H4 (cell line): ENCODE data around the gene TCF4. TPM values are rescaled to one million over a fixed set of nuclear protein-coding genes. Genes with fewer than 3 reads are reported as not detected.
"Not testable (repeated sequence)": the region's sequence is repeated elsewhere in the genome, so short reads cannot be mapped to it uniquely, and the experiment has no call there.

Experiments
- DNase-seq: peaks from one replicate; pipeline ENCODE4 v3.0.0-alpha.2; 2015; ENCODE audit warnings: low spot score
- total RNA-seq: library from RNA; depleted of rRNA; stranded (reverse); fragments of >200 nt; shearing (Covaris generic); gene quantifications from 2 replicates; pipeline ENCODE4 v1.2.3, GENCODE V29; 2014

TCF4 gene
- total RNA-seq, 1 experiment from 2014 or later, result 30.7 TPM

DNA sequence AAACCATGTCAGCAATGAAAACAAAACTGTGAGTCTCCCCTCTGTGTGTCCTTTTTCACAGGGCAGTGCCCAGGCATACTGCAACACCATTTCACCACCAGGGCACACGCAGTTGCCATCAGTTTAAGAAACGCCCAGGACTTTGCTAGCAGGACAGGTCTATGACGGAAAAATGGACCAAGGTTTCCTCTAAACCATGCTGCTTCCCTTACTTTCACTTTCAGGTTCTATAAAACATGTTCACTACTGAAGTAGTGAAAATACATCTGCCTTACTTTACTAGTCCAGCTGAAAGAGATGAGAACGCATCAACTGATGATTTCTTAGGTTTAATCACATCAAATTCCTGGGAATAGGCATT is 110.5 kb downstream of the TCF4 start:
- peak; percentile 77 for DNase-seq

DNA sequence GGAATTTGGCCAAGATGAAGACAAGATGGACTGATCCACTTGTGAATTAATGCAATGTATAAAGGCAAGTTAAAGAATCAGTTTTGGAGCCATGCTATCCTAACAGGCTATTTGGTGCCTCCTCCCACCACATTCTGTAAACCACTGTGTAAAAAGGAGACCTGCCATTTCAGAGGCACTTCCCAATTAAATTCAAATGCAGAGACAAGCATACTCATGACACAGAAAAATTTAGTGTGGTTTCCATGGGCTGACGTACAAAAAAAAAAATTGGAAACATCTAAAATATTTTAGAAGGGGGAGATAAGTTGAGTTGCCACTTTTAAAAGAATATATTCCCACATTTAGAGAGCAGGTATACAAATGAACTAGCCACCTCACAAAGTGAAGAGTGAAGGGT is 112.1 kb downstream of the TCF4 start:
- DNase-seq, result no peak

DNA sequence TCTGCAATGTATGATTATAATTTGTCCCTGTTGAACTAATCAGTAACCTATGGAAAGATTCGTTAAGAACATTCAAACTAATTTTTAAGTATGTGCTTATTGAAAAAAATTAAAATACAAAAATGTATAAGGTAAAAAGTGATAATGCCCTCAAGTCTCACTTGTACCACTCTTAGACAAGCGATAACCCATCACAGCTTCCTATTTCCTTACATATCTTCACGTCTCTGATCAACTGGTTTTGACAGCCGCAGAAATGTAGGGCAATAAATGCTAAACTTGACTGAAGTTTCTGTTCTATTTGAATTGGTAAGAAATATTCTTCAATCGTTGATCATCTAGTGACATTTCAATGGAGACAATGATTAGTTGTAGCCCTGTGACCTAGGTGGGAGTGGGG is 112.5 kb downstream of the TCF4 start:
- no peak for DNase-seq

DNA sequence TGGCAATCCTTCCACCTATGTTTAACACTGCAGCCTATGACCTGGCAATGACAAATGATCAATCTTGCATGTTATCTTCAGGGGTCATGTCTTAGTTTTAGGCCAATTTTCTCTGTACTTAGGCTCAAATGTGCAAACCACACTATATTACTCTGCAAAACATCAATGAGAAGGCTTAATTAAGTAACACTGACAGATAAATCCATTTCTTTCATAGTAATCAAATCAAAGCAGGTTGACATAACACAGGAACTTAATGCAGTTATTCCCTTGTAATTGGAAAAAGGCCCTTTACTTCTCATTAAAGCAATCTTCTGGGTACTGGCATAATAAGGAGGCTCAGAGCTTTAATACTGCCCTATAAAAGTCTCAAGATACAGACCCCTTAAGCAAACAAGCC is 114.4 kb downstream of the TCF4 start:
- no peak for DNase-seq

DNA sequence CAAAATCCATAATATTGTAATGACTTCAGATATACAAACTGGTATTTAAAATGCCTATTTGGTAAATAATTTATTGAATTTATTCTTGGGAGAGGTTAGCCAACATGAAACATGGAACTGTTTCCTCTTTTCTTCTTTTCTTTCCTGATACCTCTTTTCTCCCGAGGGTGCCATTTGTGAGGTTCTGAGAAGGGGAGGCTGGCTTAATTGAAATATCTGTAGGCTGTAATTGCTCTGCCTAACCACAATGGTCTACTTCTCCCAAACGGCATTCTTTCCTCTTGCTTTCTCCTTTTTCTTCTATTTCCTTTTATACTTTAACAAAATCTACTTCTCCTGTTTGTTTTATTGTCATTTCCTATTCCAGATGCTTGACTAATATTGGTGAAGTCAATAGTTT is 114.9 kb downstream of the TCF4 start:
- no peak for DNase-seq

DNA sequence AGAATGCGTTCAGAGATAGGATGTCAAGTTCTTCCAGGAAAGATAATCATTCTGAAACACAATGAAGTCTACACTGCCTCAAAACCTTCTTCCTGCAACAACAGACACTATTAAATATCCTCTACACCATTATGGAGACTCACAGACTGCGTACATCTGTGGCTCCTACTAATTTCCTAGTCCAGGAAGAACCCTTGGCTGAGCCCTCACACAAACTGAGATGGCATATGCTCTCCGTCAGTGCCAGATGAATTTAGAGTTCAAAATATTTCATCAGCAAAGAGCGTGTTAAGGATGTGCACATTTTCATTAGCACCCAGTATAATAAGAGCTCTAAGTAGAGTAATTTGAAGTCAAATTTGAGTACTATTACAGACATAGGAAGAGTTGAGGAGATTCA is 117.2 kb downstream of the TCF4 start:
- no peak for DNase-seq

DNA sequence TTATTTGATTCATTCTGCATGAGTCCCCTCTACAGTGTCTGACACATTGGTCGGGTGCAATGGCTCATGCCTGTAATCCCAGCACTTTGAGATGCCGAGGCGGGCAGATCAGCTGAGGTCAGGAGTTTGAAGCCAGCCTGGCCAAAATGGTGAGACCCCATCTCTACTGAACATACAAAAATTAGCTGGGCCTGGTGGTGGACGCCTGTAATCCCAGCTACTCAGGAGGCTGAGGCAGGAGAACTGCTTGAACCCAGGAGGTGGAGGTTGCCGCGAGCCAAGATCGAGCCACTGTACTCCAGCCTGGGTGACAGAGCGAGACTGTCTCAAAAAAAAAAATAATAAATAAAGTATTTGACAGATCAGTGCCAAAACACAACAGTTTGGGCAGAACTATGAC is 118.9 kb downstream of the TCF4 start:
- not testable (repeated sequence) for DNase-seq

DNA sequence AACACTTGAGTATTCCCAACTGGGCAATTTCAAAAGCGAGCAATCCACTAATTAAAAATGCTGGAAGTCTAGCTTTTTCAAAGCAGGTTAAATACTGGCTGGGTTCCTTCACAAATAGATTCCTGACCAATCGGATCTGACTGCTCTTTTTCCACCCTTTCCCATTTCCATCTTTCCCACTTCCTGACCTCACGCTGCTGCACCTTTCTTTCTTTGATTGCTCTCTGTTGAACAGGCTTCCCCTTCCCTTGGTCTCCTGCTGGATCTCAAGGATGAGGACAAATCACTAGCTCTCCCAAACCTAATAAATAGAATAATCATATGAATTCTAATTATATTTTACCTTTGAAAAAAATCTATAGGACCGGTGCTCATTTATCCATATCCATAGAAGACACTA is 121.2 kb downstream of the TCF4 start:
- DNase-seq, result no peak

DNA sequence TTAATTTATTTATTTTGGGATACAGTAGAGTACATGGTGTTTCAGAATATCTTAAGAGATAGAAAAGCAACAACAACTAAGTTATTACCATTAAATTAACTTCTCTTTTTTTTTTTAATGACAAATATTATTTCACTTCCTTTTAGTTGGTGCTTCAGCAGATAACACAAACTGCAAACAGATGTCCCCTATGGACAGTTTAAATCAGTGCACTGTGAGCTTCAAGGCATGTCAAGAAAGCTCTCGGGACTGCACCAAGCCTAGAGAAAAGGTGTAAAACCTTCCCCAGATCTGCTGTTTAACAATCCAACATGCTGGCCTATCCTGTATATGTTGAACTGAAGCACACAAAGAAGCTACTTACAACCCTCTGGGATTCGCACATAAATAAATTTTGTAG is 122.7 kb downstream of the TCF4 start:
- no peak for DNase-seq

DNA sequence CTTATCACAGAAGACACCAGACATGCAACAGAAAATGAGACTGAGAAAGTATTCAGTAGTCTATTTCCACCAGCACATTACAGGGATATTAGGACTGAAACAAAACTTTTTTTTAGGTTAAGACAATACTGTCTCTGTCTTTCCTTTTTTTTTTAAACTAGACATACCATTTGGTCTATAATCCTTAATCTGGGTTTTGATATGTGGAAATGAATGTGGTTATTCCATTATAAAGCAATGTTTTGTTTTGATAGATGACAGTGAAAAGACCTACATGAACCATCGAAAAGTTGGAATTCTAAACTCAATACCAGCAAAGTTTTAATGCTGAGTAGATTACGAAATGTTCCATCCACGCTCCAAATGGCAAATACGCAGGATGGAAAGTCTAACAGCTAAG is 123.4 kb downstream of the TCF4 start:
- DNase-seq, result no peak

DNA sequence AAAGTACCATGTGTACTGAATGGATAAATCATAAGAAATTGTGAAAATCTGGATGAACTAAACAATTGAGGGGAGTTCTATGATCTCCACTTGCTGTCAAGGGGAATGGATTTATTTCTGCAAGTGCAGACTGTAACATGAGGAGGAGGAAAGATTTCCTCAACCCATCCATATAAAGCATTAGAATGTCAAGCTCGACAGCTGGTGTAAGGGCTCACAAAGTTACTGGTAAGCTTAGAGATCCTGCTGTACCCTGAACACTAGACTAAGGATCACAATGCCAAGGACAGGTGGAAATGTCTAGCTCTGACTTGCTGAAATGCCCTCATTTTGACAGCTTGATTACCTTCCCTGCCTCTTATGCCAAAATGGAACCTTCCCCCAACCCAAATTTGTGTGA is 125.3 kb downstream of the TCF4 start:
- no peak for DNase-seq

DNA sequence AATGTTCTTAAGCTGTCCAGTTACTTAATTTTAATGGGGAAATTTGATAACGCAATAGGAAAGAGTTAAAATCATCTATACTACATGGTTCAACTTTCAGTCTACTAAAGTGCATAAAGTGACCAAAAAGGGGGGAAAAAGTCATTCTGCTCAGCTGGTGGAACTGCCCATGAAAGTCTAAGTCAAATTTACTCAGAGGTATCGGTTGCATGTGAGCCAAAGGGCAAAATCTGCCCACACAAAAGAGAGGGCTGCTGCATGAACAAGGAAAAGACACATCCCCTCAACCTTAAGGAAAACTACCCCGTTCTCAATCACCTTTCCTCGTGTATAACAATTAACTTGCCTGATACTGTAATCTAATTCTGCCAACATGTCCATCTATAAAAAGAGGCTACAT is 126.1 kb downstream of the TCF4 start:
- no peak for DNase-seq

DNA sequence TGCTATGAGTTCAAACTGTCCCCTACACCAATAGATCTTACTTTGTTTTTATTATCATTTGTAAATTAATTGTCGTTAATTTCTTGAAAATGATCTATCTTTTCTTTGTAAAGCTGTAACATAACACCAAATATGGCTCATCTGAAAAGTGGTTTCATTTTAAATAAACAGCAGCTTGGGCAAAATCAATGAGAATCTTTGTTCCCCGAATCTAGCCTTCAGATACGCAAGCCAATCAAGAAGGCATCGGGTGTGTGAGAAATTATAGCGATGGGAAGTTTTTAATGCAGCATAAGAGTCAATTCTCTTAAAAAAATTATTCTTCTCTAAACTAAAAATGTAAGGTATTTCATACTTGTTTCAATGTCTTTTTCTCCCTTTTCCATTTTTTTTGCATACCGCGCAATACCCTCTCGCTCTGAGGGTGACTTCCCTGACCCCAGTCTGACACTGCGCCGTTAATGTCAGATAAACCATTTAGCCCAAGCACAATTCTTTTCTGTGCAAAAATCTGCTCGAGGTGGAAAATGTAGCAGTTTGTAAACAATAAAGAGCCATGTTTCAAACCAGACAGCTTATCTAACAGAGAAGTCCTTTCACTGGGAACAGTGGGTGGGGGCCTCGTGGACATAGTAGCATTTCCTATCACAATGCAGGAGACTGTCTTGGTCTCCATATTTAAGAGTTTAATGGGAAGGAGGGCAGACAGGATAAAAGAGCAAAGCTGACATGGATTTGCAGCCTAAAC is 129.4 kb downstream of the TCF4 start:
- DNase-seq, result no peak

DNA sequence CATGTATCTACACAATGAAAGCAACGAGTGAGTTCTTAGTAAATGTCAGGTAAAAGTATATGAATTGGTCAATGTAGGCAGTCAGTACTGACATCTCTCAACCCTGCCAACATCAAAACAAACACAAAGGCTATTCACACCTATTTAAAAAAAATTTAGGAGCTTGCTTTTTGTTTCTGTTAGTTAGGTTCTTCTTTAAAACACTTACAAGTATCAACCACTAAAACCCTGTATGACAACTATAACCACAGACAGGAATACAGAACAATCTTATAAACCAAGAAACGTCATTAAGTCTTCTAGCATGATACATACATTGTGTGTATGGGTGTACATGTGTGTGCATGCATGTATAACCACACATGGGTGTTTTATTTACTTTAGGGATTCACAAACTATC is 131.0 kb downstream of the TCF4 start:
- no peak for DNase-seq

DNA sequence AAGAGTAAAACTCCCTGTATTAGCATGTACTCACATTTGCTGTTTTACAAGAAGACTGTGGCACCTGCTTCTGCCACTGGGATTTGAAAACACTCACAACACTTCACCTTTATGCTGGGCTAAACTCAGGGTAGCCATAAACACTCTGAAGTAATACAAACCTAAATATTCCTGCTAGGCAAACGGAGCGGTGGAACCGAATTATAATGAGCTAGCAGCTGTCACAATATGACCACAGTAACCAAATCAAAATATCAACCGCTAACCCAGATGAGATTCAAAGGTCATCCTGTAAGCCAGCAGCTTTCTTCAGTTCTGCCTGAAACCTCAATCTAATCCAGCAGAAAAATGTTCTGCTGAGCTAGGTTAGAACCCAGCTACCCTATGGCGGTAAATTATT is 132.1 kb downstream of the TCF4 start:
- no peak for DNase-seq

DNA sequence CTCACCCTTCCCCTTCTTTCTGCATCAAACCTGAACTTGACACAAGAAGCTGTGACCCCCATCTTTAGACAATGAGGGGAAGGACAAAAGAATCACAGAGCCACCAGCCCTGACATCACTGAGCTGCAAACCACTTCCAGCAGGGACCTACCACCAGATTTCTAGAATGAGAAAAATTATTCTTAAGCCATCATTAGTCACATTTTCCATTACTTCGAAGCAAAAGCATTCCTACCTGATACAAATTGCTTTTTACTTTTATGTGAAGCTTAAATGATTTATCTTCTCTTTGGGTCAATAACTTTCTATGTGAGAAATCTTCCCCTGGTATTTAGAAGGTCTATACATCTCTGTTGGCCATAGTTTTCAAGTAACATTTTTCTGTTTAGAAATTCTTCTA is 134.8 kb downstream of the TCF4 start:
- no peak for DNase-seq

DNA sequence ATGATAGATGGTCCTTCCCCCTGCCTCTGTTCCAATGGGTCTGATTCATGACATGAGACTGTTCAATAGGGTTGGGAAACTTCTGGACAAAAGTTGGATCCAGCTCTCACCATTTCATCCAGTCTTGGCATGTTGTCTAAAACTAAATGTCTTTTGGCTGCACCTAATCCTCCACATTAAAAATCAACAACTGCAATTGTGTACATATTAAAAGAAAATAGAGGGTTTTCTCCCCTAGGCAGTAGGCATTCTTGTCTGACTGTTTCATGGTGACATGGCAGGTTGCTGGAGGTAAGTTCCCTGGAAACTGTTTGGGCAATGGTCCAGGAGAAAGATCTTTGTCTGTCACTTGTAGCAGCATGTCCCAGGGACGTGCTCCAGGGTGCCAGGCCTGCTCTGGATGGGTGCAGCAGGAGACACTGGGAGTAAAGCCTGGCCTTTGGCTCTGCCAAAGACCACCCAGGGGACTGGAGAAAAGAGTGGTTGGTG is 135.8 kb downstream of the TCF4 start:
- no peak for DNase-seq

DNA sequence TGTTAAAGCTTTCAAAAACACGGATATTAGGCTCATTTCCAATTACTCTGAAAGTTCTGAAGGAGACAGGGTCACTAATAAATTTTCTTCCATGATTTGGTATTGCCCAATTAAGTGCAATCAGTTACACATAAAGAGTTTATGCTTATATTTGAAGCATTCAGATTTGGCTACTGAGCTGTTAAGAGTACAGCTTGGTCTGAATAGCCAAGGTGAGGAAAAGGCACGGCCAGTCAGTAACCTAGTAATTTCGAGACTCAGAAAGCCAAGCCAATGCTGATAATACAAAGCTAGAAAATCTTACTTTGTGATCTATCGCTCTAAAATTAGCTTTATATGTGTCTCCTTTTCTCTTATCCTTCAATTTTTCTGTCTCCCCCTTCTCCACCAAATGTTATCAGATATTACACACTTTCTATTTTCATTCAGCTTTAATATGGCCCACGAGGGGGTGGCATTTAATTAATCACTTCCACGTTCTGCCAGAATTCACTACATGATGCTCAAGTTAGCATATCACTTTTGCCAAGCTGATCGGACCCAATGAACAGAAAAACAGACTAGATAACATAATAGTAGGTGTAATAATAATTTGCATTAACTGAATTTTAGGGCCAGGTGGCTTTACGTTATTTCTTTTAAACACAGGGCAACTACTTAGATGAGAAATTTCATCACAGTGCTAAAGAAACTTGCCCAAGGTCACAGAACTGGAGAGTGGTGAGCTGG is 138.4 kb downstream of the TCF4 start:
- DNase-seq, result no peak

DNA sequence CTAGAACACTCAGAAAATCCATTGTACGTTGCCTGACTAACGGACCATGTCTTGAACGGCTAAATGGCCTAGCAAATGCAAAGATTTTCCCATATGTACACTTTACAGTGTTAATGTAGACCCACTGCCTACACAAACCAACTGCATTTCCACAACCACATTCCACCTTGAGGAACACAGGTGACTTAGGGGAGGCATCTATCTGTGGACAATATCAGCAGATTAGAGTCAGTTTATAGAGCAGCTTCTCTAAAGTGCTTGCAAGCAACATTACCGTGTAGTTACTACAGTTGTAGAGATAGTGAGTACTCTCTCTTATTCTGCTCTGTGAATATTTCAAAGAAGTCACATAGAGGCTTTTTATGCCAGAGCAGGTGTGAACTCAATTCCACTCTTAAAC is 139.6 kb downstream of the TCF4 start:
- no peak for DNase-seq

DNA sequence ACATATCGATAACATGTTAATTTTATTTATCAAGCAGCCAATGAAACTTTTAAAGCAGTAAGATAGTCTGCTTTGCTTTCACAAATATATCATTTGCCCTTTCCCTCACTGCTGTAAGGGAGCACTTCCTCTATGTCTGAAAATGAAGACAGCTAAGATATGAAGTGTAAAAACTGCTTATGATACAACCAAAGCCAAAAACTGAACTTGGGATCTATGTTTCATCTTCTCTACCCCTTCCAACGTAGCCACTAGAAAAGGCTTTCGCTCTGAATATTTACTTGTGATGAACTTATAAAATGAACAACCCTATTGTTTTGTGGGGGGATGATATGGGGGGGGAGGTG is 140.3 kb downstream of the TCF4 start:
- DNase-seq, result no peak

DNA sequence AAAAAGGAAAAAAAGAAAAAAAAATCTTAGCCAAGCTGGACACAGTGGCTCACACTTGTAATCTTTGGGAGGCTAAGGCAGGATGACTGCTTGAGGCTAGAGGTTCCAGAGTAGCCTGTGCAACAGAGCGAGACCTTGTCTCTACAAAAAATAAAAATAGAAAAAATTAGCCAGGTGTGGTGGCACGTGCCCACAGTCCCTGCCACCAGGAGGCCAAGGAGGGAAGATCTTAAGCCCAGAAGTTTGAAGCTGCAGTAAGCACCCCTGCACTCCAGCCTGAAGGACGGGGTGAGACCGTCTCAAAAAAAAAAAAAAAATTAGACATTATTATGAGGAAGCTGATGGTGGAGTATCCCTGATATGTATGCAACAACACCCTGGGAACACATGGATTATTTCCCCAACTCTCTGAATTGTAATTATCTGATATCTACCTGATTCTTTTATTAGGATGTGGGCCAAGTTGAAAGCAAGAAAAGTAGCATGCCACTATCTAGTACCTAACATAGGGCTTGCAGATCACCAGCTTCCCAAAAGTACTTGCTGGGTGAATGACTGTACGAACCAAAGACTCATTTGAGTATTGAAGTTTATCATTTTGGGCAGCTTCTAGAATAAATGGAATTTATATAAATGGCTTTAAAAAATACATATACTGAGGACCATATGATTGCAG is 140.9 kb downstream of the TCF4 start:
- DNase-seq, result no peak

DNA sequence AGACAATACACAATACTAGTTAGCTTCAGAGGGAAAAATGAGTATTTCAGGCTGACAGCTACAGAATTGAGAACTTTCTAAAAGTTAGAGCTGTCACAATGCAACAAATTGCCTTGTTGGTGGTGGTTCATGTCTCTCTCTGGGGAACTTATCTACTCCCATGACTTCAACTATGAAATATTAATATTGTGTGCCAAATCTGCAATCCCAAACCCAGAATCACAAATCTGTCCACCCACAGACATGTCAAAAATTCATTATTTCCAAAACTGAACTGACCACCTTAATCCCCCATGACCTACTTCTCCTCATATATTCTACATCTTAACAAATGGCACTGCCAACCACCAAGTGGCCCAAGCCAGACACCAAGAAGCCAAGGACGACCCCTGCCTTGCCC is 143.5 kb downstream of the TCF4 start:
- no peak for DNase-seq

DNA sequence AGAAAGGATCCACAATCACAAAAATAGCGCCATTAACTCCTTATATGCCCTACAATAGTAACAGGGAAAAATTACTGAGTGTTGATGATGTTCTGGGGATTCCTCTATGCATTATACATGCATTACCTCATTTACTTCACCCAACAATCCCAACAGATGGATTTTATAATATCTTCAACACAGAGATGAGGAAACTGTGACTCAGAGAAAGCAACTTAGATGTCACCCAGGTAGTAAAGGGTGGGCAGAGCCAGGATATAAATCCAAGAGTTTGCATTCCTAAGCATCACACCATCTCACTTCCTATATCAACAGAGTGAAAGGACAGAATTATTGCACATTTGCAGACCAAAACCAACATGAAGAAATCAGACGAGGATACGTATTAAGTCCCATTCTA is 144.2 kb downstream of the TCF4 start:
- no peak for DNase-seq
